Stimulated activated CD4-positive, alpha-beta T cell treated with anti-CD3 and anti-CD28 coated beads, TNF-alpha, amount 100 ng/mL, for 4 hours (primary cell): ENCODE results near the gene DMRT1.

Experiments
- DNase-seq, 3 experiments: peaks; one replicate each; pipeline ENCODE4 v3.0.0-alpha.2; 2020; ENCODE audit warnings: low read depth in 3 of 3

DMRT1 gene

DNA sequence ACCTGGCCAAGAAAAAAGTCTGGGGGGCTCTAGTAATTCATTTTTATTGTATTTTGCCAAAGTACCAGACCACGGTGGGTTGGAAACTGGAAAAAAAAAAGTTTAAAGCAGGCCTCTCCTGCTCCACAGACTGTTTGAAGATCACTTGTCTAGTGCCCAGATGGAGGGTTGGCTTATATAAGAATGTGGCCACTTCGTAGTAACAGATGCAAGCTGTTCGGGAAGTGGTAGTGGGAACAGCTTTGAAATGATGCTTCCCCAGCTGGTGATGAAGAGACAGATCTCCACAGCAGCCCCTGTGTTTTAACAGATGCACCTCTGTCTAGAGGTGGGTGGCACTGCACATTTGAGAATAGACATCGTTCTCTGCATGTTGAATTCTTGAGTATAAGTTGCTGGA lies 80.7 kb downstream of the DMRT1 start:
- DNase-seq: no peak

DNA sequence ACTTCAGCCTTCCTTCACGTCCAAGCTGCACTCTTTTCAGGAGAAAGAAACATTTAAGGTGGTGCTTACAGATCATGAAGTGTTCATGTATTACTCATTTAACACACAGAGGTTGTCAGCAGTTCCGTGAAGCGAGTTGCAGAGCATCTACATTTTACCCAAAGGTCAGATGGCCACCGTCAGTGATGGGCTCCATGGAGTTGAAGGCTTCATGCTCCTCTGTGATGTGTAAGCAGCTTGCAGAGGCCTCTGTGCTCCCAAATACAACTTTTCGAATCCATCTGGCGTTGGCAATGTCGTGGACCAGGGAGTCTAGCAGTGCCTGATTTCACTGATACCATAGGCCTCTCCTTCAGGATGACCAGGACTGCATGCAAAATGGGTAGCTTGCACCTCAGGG lies 81.2 kb downstream of the DMRT1 start:
- no peak for DNase-seq

DNA sequence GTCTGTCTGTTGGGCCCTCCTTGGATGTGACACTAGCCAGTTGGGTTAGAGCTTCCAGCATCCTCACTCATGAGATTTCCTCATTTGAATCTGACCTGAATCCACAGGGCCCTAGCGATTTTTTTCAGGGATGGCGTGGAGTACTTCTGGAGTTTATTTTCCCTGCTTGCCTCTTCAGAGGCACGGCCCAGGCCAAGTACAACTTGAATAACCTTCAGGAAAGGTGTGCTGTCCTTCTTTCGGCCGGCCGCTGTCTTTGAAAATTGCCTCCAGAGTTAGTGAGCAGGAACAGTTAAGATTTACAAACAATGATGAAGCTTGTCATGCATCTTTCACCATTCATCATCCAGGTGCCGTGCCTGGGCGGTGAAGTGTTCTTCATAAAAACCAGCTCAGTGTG lies 85.5 kb downstream of the DMRT1 start:
- DNase-seq: no peak

DNA sequence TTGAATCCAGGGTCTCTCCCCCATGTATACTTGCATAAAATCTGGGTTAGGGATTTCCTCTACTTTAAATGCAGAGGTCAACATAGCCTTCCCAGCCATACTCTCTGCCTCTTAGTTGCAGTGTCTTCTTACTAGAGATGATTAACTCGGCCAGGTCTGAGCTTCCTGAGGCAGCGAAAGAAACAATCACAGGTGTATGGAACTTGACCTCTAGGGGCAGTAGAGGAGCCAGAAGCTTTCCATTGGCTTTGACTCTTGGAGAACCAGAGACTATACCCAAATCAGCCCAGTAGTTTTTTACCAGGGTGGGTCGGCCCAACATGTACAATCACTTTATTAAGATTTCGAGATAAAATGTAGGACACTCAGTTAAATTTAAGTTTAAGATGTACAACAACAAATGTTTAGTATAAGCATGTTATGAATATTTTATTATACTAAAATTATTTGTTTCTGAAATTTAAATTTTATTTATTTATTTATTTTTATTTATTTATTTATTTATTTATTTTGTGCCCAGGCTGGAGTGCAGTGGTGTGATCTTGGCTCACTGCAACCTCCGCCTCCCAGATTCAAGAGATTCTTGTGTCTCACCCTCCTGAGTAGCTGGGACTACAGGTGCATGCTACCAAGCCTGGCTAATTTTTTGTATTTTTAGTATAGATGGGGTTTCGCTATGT lies 87.0 kb downstream of the DMRT1 start:
- no peak for DNase-seq

DNA sequence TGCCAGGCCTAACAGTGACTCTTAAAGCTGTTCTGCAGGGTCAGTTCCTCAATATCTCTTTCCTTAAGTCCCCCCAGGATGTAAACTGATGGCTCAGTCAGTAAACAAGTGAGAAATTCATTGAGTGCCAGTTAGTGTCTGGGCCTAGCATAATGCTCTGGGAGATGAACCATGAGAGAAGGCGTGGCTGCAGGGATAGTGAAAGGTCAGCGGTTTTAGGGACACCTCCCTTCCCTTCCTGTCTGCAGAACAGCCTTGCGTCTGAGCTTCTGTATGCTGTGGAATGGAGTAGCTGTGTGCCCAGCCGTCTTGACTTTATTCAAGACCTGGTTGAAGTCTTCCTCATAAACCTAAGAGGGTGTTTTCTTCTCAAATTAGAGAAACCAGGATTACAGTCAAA lies 88.2 kb downstream of the DMRT1 start:
- no peak for DNase-seq

DNA sequence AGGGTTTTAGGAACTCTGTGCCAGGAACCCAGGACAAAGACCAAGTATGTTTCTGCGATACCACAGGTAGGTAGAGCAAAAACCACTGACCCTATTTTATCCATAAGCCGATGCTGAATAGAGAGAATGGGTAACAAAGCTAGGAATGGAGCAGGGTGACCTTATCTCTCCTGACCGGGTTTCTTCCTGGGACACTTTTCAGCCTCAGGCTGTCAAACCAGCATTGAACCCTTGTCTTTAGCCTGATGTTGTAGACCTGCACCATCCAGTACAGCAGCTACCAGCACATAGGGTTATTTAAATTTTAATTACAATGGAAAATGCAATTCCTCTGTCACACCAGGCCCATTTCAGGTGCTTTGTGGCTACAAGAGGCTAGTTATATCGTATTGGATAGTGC lies 91.9 kb downstream of the DMRT1 start:
- DNase-seq: no peak

DNA sequence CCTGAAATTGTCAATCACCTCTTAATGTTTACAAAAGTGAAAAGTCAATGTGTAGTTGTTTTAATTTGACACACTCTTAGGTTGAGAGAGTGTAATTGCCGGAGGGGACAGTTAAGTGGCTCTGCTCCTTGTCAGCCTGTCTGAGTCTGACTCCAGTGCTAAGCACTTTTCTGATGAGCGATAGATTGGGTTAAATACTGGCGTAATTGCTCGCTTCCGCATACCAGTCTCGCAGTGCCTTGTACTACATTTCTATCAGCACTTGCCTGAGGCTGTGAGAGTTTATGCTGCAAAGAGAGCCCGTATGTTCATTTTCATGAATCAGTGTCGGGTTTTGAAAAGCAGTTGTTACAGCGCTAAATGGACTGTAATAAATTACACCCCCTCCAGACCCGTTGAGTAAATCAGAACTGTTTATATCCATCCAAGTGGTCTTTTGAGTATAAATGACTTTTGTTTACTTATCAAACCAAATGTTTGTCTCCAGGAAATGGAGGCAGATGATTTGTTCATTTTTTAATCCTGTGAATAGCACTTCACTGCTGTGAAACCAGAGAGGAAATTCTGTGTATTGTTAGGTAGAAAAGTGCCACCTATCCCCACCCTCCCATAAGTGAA lies 94.0 kb downstream of the DMRT1 start:
- no peak for DNase-seq

DNA sequence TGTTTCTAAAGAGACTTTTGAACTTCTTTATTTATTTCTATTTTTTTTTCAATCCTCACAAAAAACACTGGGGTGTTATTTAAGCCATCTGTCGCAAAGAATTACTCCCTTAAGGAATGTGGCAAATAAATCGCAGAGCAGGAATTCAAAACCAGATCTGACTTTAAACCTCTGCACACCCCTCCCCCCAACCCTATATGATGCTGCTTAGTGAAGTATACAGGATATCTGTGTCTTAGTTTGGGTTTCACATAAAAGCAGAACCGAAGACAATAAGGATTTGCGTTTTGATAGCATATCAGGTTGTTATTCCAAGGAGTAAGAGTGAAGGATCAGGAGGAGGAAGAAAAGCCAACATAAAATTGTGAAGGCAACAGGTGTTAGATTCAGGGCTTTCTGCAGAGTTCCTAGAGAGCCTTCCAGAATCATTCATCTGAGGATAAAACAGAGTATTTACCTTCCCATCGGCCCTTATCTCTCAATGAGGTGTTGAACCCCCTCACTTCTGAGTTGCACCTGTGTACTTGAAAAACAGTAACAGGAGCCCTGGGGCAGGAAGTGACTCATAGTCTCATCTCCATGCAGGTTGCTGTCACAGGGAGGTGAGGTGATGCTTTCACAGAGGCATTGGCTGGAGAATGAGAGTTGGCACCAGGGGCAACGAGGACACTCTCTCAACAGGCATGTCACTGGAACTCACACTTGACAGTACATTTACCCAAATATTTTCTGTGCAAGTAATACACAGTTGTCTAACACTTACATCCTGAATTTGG lies 101.5 kb downstream of the DMRT1 start:
- DNase-seq: no peak

DNA sequence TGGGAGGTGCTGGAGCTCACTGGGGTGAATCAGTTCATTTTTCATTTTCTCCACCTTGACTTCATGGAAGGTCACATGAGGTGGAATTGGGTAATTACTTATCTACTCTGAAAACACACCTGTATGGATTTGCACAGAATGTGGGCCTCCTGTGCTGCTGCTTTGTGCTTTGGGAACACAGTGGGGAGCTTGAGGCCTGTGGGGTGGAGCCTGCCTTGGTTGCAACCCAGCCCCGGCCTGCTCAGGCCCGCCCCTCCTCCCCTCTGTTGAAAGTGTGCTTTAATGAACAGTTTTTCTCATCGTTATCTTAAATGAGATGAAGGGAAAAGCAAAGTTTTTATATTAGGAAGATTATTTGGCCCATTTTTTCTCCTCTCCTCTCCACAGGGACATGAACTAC lies 106.5 kb downstream of the DMRT1 start:
- no peak for DNase-seq

DNA sequence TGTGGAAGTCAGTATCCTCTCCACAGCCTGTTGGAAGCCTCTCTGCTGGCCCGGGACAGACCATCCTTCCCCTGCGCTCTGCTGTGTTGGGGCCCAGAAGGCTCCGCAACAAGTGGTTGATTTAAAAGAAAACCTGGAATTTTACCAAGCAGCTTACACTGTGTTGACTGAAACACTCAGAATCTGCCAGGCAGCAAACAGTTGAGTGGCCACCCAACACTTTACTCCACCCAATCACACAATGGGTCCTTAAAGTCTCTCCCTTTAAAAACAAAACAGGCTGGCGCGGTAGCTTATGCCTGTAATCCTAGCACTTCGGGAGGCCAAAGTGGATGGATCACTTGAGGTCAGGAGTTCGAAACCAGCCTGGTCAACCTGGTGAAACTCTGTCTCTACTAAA lies 107.0 kb downstream of the DMRT1 start:
- no peak for DNase-seq

DNA sequence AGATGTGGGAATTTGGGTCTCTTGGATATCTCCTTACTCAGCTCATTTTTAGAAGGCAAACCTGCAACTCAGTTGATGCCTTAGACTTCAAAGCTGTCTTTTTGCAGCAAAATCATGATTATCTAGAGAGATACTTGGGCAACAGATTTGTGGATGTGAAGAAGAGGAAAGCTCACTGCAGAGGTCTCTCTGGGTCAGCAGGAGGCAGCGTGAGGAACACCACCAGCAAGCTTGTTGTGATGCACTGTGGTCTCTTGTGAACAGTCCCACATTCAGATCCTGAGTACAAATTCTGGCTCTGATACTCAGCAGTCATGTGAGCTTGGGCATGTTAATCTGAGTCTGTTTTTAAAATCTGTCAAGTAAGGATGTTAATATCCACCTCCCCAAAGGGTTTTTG lies 108.6 kb downstream of the DMRT1 start:
- DNase-seq: no peak

DNA sequence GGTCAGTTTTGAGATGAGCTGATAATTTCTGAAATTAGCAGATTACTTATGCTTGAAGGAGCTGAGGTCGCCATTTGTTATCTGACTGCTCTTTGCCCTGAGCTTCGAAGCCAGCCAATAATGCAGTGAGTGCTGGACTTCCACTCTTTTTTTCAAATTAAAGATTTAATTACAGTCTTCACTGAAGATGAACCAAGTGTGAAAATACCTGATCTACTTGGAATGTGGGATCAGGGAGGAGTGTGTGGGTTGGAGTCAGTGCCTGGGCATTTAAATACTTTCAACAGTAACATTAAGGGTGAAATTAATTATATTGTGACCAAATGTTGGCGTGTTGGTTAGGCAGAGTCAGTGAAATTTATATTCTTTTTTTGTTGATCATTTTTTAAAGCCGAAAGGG lies 111.0 kb downstream of the DMRT1 start:
- DNase-seq: no peak

DNA sequence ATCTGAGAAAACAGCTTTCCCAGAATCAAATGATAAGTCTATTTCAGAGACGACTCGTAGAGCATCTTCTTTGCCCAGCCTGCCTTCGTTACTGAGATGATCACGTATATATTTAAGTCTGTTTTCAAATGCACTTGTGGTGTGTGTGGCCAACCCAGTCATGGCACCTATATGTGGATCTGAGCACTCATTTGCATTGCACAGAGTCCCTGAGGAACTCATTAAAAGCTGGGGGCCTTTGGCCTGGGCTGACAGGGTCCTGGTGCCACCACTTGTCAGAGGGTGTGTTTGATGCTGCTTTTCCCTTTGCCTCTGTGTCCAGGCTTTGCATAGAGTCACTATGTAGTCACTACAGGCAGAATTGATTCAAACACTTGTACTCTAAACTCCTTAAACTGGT lies 117.6 kb downstream of the DMRT1 start:
- no peak for DNase-seq

DNA sequence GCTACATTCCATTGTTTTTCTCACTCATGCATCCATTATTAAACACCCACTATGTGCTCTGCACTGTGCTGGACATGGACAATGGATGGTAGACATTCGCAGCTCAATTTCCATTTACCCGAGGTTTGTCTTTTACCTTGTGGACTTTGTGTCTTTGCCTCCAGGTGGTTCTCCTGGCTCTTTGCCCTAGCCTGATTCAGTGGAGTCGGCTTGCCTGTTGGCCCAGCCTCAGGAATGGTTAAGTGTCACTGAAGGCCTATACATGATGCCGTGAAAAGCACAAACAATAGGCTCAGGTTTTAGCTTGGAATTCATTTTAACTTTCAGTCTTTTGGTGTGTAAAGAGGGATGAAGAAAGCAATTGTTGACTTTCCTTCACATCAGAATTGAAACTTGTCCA lies 118.4 kb downstream of the DMRT1 start:
- DNase-seq: no peak

DNA sequence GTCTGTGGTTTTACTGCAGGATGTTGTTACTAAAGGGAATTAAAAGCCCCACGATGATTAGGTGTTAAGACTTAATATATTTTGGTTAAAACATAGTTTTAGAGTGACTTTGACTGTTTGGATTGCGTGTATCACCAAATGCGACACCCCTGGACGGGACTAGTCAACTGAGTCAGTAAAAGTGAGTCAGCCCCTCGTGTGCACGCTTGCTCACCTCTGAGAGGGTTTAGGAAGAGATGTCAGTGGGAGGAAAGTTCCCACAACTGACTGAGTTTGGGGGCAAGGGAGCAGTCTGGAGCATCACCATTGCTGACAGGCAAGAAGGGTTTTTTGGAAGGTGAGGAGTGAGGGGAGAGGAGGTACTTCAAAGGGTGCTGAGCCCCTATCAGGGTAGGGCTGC lies 120.5 kb downstream of the DMRT1 start:
- no peak for DNase-seq

DNA sequence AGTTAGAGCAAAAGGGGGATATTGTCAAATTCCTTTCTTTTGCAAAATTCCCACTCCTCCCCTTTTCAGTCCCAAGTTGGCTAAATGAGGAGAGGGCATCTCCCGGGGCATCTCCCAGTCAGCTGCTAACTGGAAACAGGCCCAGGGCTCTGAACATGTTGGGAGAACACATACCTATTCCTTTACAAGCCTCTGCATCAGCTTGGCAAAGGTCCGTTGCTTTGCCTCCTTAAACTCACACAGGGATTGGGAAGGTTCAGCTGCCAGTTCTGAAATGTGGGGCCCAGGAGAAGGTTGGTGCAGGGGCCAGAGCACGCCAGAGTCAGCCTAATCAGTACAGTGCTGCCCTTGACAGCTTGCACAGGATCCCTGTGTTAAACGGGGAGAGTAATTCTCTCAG lies 124.0 kb downstream of the DMRT1 start:
- DNase-seq: no peak

DNA sequence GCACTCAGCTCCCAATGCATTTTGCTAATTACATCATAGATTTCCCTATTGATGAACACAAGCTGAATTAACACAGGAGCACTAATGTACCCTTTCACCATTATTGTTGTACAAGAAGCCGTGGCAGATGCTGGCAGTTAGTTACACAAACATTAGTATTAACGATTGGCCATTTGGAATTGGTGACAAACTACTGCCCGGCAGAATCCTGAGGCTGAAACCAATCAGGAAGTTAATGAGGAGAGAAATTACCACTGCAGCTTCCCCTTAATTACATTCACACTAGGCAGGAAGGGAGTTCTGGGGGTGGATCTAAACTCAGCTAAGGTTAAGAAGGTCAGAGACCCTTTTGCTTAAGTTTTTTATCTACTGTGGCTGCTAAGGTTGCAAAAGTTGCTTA lies 125.4 kb downstream of the DMRT1 start:
- DNase-seq: no peak

DNA sequence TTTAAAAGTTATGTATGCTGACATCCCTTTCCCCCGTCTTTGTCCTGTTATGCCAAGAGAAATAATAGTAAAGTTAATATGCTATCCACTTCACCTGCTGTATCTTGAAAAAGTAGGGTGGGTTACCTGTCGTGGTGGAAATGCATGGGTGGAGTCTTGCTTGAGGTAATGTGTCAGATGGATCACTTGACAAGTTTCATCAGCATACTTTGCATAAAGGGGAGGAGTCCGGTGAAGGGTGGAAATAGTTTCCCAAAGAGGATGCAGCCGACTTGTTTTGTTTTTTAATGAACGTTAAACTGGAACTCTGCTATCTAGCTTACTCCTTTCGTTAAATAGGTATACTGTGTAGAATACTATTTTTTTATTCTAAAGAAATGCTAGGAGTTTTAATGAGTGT lies 125.9 kb downstream of the DMRT1 start:
- no peak for DNase-seq

DNA sequence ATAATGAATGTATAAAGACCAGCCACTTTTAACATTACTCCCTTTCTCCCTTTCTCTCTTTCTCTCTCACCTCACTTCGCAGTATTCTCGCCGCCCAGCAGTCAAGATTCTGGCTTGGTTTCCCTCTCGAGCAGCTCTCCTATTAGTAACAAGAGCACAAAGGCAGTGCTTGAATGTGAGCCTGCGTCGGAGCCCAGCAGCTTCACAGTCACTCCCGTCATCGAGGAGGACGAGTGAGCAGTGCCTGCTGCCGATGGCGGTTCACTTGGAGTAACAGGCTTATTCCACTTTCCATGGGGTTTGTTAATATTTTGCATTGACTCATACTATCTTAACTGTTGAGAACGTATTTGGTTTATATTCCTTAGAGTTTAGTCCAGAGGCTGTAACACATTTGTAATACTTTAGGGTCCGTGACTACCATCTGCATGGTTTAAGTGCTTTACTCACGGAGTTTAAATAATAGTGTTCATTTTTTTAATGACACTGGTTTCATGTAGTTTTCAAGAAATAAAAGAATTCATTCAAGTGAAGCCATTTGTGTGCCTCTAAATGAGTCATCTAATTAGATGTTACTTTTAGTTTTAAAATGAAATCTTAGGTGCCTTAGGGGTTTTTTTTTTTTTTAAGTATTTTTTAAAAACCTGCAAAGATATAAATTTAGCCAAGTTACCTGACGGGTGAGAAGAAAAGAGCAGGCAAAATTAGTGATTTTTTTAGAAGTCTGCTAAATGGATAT lies 126.6 kb downstream of the DMRT1 start:
- no peak for DNase-seq

DNA sequence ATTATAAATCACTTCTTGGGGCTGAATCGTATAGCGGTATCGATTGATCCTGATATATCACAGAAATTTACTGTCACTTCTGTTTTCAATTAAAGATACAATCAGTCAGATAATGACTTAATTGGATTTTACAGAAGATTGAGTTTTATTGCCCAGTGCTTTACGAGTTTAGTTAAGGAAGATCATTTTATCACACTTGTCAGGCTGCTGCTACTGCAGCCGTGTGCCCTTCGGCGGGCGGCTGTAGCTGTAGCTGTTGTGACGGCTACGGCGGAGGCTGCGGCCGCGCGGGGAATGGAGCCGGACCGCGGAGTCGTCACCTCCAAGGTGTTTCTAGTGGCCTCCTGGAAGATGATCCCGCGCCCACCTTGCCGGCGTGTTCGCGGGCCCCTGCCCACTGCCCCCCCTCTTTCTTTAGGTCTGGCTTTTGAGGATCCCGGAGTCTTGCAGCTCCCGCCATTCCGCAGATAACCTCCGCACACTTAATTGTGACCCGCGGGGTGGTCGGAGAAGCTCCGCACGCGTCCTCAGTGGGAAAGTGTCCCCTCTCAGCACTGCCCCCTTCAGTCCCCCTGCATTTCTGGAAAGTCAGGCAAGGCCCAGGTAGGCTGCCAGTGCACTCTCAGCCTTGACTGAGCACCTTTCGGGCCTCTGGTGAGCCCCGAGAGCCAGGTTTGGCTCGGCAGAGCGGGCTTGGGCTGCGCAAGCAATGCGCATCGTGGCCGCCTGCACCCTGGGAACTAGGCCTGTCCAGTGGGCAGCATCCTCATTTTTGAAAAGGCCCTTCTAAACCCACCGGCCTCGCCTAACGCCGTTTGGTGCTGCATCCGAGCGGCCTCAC lies 128.0 kb downstream of the DMRT1 start:
- no peak for DNase-seq

DNA sequence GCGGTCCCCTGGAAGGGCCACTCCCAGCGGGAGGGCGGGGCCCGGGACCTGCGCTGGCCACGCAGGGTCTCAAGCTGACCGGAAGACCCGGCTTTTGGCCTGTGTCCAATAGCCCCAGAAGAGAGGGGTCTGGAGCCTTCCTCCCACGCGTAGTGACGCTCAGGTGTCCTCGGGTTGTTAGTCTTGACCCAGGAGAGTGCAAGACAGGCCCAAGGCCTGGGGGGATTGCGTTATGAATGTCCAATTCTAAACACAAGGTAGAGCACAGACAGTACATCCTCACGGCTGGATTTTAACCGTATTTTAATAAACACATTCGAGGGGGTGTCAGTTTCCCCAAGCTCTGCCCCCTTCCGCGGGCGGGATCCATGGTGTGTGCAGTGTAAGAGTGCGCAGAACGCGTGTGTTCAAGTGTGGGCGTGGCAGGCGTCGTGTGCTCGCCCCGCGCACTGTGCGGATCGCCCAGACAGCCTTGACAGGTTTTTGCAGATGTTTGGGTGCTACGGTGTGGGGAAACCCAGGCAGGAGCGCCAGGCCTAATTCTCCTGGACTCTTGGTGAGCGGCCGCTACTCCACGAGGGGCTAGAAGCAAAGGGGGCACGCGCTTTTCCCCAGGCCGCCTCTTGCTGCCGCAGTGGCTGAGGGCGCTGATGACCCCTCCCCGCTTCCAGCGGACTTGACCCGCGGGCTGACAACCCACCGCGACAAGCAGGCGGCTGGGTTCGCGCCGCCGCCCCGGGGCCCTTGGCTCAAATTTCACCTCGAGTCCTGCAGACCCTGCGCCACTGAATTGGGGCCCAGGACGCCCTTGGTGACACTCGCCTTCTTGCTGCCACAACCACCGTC lies 128.9 kb downstream of the DMRT1 start:
- DNase-seq: no peak
